Measurements from ENCODE around the gene AMZ1. TPM values are rescaled to one million over a fixed set of nuclear protein-coding genes. Genes with fewer than 3 reads are reported as not detected.

Gene AMZ1
- total RNA-seq, 1 experiment from 2014 or later: 0.74 TPM

- Mint-ChIP-seq H3K4me3 (peak overlapping the region; percentile 17 to 53; a peak in 1 of 5 replicates), H3K36me3 (ENCODE audit: insufficient read depth in 1 of 3, low read depth in 3 of 3) (no peaks in the 10 kb centered on the region), H3K4me1 (peaks cover 5 to 8% of the 10 kb centered on the region in 2 experiments), H3K9me3 (no peaks in the 10 kb centered on the region), H3K27ac (no peak overlapping the region; a peak in 1 of 7 replicates), H3K27me3 (ENCODE audit: low read depth) (peaks cover 52% of the 10 kb centered on the region)
- Histone ChIP-seq H3K79me1 (ENCODE audit: insufficient read depth, low read depth, low read length, poor library complexity, severe bottlenecking) (no peaks in the 10 kb centered on the region), H2BK12ac (ENCODE audit: insufficient read length, low read depth, low read length) (no peak overlapping the region), H3K56ac (ENCODE audit: insufficient read length, low read depth, low read length) (no peak overlapping the region), H2BK120ac (ENCODE audit: low read depth, low read length, poor library complexity, severe bottlenecking) (no peak overlapping the region), H3K79me2 (ENCODE audit: insufficient read depth, low read length) (no peaks in the 10 kb centered on the region), H3K23ac (ENCODE audit: insufficient read length, low read depth, low read length) (no peak overlapping the region), H3K27me3 (ENCODE audit: insufficient read depth, low read length) (peaks cover 12% of the 10 kb centered on the region; the same call in 1 of the 2 replicates), H3K9me3 (ENCODE audit: control insufficient read depth, low read depth, low read length) (no peaks in the 10 kb centered on the region), H3T11ph (ENCODE audit: low read length) (no peak overlapping the region), H3K4me2 (ENCODE audit: insufficient read depth, insufficient read length, low read length) (no peak overlapping the region), H4K91ac (ENCODE audit: insufficient read length, low read depth, low read length) (no peak overlapping the region), H2BK5ac (ENCODE audit: insufficient read length, low read length) (no peak overlapping the region), H3K4ac (ENCODE audit: low read depth, low read length) (no peak overlapping the region), H3K4me1 (ENCODE audit: insufficient read depth, low read length) (no peaks in the 10 kb centered on the region), H2BK20ac (ENCODE audit: low read depth, low read length, poor library complexity, severe bottlenecking) (no peak overlapping the region), H2AFZ (ENCODE audit: low read length) (no peak overlapping the region), H3K23me2 (ENCODE audit: insufficient read length, low read depth, low read length, poor library complexity, severe bottlenecking) (peaks cover 11% of the 10 kb centered on the region), H3K14ac (ENCODE audit: insufficient read depth, low read length) (no peak overlapping the region), H4K5ac (ENCODE audit: insufficient read length, low read depth, low read length) (no peak overlapping the region), H3K9ac (ENCODE audit: extremely low read depth, insufficient read length, low read length) (no peak overlapping the region), H2AK5ac (ENCODE audit: insufficient read length, low read length) (no peak overlapping the region), H3K18ac (ENCODE audit: insufficient read length, low read depth, low read length) (no peak overlapping the region), H2BK15ac (ENCODE audit: low read depth, low read length) (no peak overlapping the region), H4K20me1 (ENCODE audit: control insufficient read depth, insufficient read depth, insufficient read length) (no peaks in the 10 kb centered on the region), H4K8ac (replicated peaks; ENCODE audit: insufficient read length, low read depth, low read length) (no peak overlapping the region), H3K27ac (ENCODE audit: insufficient read length, low read depth, low read length) (no peak overlapping the region)
- DNase-seq: no peak
- no peak for TF ChIP-seq CTCF (conservative IDR thresholded peaks at IDR 0.05)
- no CpG with 5 or more reads among the region's 16 CpGs for WGBS (ENCODE audit: extremely low coverage, insufficient read length, low lambda C conversion rate)
Measured at GRCh38 chr7:2689343-2689847, 1.4 kb downstream of the AMZ1 start.

All from H9 (cell line).